A673 (cell line): ENCODE measurements around the gene PAK5.

Experiments
- EZH2 ChIP-seq: fragments of 200-600 bp; sonication (generic); IDR thresholded peaks from 2 replicates; pipeline ENCODE4 v1.6.1; 2017; ENCODE audit warnings: borderline replicate concordance, low read depth, mild to moderate bottlenecking, mixed read lengths, antibody characterized with exemption, low read length; ENCODE audit not compliant: poor library complexity, severe bottlenecking
- TF ChIP-seq, protein P1 (sequence below): fragments of 300-800, 200-600 bp; sonication (generic); conservative IDR thresholded peaks from 2 replicates; pipeline ENCODE4 v1.5.1; 2017; ENCODE audit warnings: low read depth, mild to moderate bottlenecking, antibody characterized with exemption, low read length, moderate library complexity, mixed read lengths

DNA sequence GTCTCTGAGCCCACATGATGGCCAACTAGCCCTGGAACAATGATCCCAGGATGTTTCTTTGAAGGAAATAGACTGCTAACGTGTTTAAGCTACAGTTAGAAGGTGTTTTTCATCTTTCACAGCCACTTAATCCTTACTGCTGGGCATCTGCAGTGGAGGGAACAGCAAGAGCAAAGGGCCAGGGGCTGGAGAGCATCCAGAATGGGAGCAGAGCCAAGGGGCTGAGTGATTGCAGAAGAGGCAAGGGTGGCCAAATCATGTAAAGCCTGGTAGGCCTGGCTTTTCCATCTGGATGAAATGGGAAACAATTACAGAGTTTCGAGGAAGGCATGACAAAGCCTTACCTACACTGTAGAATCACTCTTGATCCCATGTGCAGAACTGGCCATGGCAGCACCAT lies 343.2 kb downstream of the PAK5 start:
- TF ChIP-seq, protein P1, sequence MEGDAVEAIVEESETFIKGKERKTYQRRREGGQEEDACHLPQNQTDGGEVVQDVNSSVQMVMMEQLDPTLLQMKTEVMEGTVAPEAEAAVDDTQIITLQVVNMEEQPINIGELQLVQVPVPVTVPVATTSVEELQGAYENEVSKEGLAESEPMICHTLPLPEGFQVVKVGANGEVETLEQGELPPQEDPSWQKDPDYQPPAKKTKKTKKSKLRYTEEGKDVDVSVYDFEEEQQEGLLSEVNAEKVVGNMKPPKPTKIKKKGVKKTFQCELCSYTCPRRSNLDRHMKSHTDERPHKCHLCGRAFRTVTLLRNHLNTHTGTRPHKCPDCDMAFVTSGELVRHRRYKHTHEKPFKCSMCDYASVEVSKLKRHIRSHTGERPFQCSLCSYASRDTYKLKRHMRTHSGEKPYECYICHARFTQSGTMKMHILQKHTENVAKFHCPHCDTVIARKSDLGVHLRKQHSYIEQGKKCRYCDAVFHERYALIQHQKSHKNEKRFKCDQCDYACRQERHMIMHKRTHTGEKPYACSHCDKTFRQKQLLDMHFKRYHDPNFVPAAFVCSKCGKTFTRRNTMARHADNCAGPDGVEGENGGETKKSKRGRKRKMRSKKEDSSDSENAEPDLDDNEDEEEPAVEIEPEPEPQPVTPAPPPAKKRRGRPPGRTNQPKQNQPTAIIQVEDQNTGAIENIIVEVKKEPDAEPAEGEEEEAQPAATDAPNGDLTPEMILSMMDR: no peak
- no peak for TF ChIP-seq EZH2
